IMR-90 (cell line): ENCODE data around the gene SSBP3. TPM values are rescaled to one million over a fixed set of nuclear protein-coding genes. Genes with fewer than 3 reads are reported as not detected.
A peak's percentile ranks its signal among the peaks of the same experiment; 100 is the strongest.

Experiments
- ATAC-seq: fragments of 200-7000 bp; cut with Tn5 transposase; 2 replicates; pipeline ENCODE4 v1.9.1; 2020; ENCODE audit warnings: low read depth, mild to moderate bottlenecking, moderate library complexity
- BruUV-seq: library from RNA; stranded (reverse); fragments of 400-500 nt; replicated peaks from 2 replicates; lab custom pipeline; 2021; lab: Mats Ljungman, UMichigan
- CTCF ChIA-PET: fragments of 300-600 bp; formaldehyde crosslinking; extraction: SDS; loops from one replicate; lab custom pipeline; 2021; ENCODE audit warnings: antibody characterized with exemption; lab: Yijun Ruan, JAX
- POLR2A ChIA-PET: fragments of 300-600 bp; sonication (Branson Sonifier 250); formaldehyde crosslinking; loops from one replicate; lab custom pipeline; 2022; ENCODE audit warnings: antibody characterized with exemption; ENCODE audit not compliant: unreplicated experiment; lab: Charles Lee
- DNase-seq: peaks from one replicate; pipeline ENCODE4 v3.0.0; 2013
- H2AFZ ChIP-seq: replicated peaks from 2 replicates; pipeline ENCODE3; 2013; ENCODE audit warnings: low read length, mild to moderate bottlenecking; ENCODE audit not compliant: poor library complexity
- H2AK5ac ChIP-seq: 2 replicates; pipeline ENCODE4 v1.6.1; 2013; ENCODE audit warnings: low read depth, low read length, inconsistent platforms
- H2AK9ac ChIP-seq: replicated peaks from 2 replicates; pipeline ENCODE3; 2013; ENCODE audit warnings: mild to moderate bottlenecking, low read depth, low read length, moderate library complexity; ENCODE audit not compliant: poor library complexity
- H2BK120ac ChIP-seq: 2 replicates; pipeline ENCODE4 v1.6.1; 2013; ENCODE audit warnings: low read depth, low read length, inconsistent platforms
- H2BK15ac ChIP-seq: 3 replicates; pipeline ENCODE4 v1.6.1; 2013; ENCODE audit warnings: low read depth, low read length, inconsistent platforms
- H2BK20ac ChIP-seq: 2 replicates; pipeline ENCODE4 v1.6.1; 2013; ENCODE audit warnings: low read depth, mild to moderate bottlenecking, inconsistent platforms, low read length, moderate library complexity
- H2BK5ac ChIP-seq: 2 replicates; pipeline ENCODE4 v1.6.1; 2013; ENCODE audit warnings: mild to moderate bottlenecking, low read depth, low read length, inconsistent platforms; ENCODE audit not compliant: poor library complexity, severe bottlenecking
- H3K14ac ChIP-seq: replicated peaks from 2 replicates; pipeline ENCODE4 v1.6.1; 2013; ENCODE audit warnings: low read depth, low read length, inconsistent platforms
- H3K18ac ChIP-seq: 2 replicates; pipeline ENCODE4 v1.6.1; 2013; ENCODE audit warnings: low read depth, low read length, control low read depth
- H3K23ac ChIP-seq: 2 replicates; pipeline ENCODE4 v1.6.1; 2013; ENCODE audit warnings: low read depth, low read length, inconsistent platforms
- H3K27ac ChIP-seq: 2 replicates; pipeline ENCODE4 v1.5.1; 2013; ENCODE audit warnings: mild to moderate bottlenecking, control low read depth, low read length; ENCODE audit not compliant: insufficient read depth
- H3K27me3 ChIP-seq: 2 replicates; pipeline ENCODE4 v1.6.1; 2013; ENCODE audit warnings: low read length; ENCODE audit not compliant: control insufficient read depth, insufficient read depth
- H3K36me3 ChIP-seq: 2 replicates; pipeline ENCODE4 v1.6.1; 2013; ENCODE audit warnings: low read length, mixed read lengths; ENCODE audit not compliant: control insufficient read depth, insufficient read depth
- H3K4ac ChIP-seq: 2 replicates; pipeline ENCODE4 v1.6.1; 2013; ENCODE audit warnings: low read depth, low read length, inconsistent platforms
- H3K4me1 ChIP-seq: 2 replicates; pipeline ENCODE4 v1.6.1; 2013; ENCODE audit warnings: low read length, mixed read lengths; ENCODE audit not compliant: control insufficient read depth, insufficient read depth
- H3K4me2 ChIP-seq: 2 replicates; pipeline ENCODE4 v1.6.1; 2013; ENCODE audit warnings: low read depth, mild to moderate bottlenecking, control low read depth, low read length, moderate library complexity
- H3K4me3 ChIP-seq: 2 replicates; pipeline ENCODE4 v1.5.1; 2013; ENCODE audit warnings: low read depth, mild to moderate bottlenecking, control low read depth, low read length, moderate library complexity; ENCODE audit not compliant: insufficient read depth
- H3K56ac ChIP-seq: 2 replicates; pipeline ENCODE4 v1.6.1; 2013; ENCODE audit warnings: low read length, inconsistent platforms; ENCODE audit not compliant: insufficient read depth; ENCODE audit errors: extremely low read depth
- H3K79me1 ChIP-seq, 2 experiments: 2 replicates each; pipeline ENCODE4 v1.6.1; 2013; ENCODE audit warnings: low read length in 2 of 2, inconsistent platforms in 1 of 2, low read depth in 1 of 2
- H3K9ac ChIP-seq: 2 replicates; pipeline ENCODE4 v1.6.1; 2013; ENCODE audit warnings: low read depth, low read length, control low read depth
- H3K9me1 ChIP-seq: 2 replicates; pipeline ENCODE4 v1.6.1; 2013; ENCODE audit warnings: low read length, inconsistent platforms; ENCODE audit not compliant: insufficient read depth
- H3K9me3 ChIP-seq: 2 replicates; pipeline ENCODE4 v1.6.1; 2013; ENCODE audit warnings: low read length; ENCODE audit not compliant: control insufficient read depth, insufficient read depth
- H4K20me1 ChIP-seq: 2 replicates; pipeline ENCODE4 v1.6.1; 2013; ENCODE audit warnings: low read length, inconsistent platforms; ENCODE audit not compliant: insufficient read depth
- H4K5ac ChIP-seq: 2 replicates; pipeline ENCODE4 v1.6.1; 2013; ENCODE audit warnings: mild to moderate bottlenecking, low read depth, low read length, control low read depth
- H4K8ac ChIP-seq, 2 experiments: 2 replicates each; pipeline ENCODE4 v1.6.1; 2013; ENCODE audit warnings: low read depth in 2 of 2, low read length in 2 of 2, control low read depth in 1 of 2, inconsistent platforms in 1 of 2
- H4K91ac ChIP-seq: 2 replicates; pipeline ENCODE4 v1.6.1; 2013; ENCODE audit warnings: low read depth, low read length, inconsistent platforms; ENCODE audit not compliant: insufficient read depth
- BHLHE40 ChIP-seq: fragments of 150-350 bp; IDR thresholded peaks from 2 replicates; pipeline ENCODE4 v1.6.1; 2016; ENCODE audit warnings: mild to moderate bottlenecking, low read depth, low read length
- CEBPB ChIP-seq: IDR thresholded peaks from 2 replicates; pipeline ENCODE4 v1.6.1; 2012; ENCODE audit warnings: low read depth, low read length, improper control_type of control experiment
- NFE2L2 ChIP-seq: fragments of 150-350 bp; IDR thresholded peaks from 2 replicates; pipeline ENCODE4 v1.6.1; 2016; ENCODE audit warnings: low read depth, mild to moderate bottlenecking, low read length
- POLR2A ChIP-seq: IDR thresholded peaks from 2 replicates; pipeline ENCODE4 v1.6.1; 2012; ENCODE audit warnings: mild to moderate bottlenecking, low read depth, low read length
- RAD21 ChIP-seq: IDR thresholded peaks from 2 replicates; pipeline ENCODE4 v1.6.1; 2012; ENCODE audit warnings: low read length, improper control_type of control experiment
- RFX5 ChIP-seq: IDR thresholded peaks from 2 replicates; pipeline ENCODE4 v1.8.0; 2012; ENCODE audit warnings: low read depth, mild to moderate bottlenecking, low read length, moderate library complexity
- WGBS, 2 experiments: methylation state at CpG; one replicate each; pipeline versions ENCODE4 v1.1.5 to v1.1.7; 2013; ENCODE audit warnings: missing lambda C conversion rate in 2 of 2; ENCODE audit not compliant: insufficient read length in 1 of 2; ENCODE audit errors: extremely low coverage in 2 of 2; 5-methylcytosine and 5-hydroxymethylcytosine counted together
- dilution Hi-C: fragments of 300-500 bp; cut with HindIII; formaldehyde crosslinking; loops from one replicate; pipeline ENCODE4 v1.14.3; 2018; ENCODE audit warnings: low sequenced_read_pairs; ENCODE audit not compliant: unreplicated experiment
- in situ Hi-C: fragments of 300-500 bp; cut with MboI; formaldehyde crosslinking; loops from 3 replicates; pipeline ENCODE4 v1.14.3; 2019; ENCODE audit warnings: low sequenced_read_pairs, inconsistent platforms, mixed read lengths
- intact Hi-C: fragments of 100-400 bp; cut with micrococcal nuclease; formaldehyde crosslinking; loops from 2 replicates; pipeline ENCODE4 v1.10.0; 2022
- polyA plus RNA-seq, 3 experiments: library from polyadenylated mRNA; depleted of rRNA; stranded (reverse); fragments of >200 nt; gene quantifications; 2 replicates each; pipeline ENCODE4 v1.2.3, GENCODE V29; 2012; ENCODE audit warnings: low replicate concordance in 1 of 3
- total RNA-seq: library from RNA; depleted of rRNA; stranded (reverse); fragments of >200 nt; gene quantifications from 2 replicates; pipeline ENCODE4 v1.2.3, GENCODE V29; 2012

The SSBP3 gene
- total and polyA plus RNA-seq, 2 of the 4 experiments (the other 2 are of a cell fraction), result 10.9 to 39.6 TPM

DNA sequence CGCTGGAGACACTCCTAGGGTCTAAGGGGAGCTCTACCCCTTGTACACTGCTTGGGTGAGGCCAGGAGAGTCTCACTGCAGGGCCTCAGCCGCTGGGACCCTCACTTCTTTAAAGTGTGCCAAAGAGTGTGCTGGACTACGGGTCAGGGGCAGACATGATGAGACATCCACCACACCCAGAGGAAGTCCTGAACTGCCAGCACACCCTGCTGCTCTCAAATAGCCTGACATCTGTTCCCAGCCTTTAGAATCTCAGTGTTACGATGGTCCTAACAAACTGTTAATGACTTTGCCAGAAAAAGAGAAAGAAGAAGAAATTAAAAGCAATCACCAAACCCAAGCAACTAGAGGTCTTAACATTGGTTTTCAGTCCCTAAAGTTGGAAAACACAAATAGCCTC, 157.2 kb downstream of the SSBP3 start:
- Histone ChIP-seq H3K79me1 (peaks cover 16 to 28% of the 10 kb centered on the region in 2 experiments; a peak in 3 of 4 replicates), H2AK5ac (no peak overlapping the region; the same call in 1 of the 2 replicates), H3K27me3 (no peaks in the 10 kb centered on the region), H3K4me2 (no peak overlapping the region), H2BK5ac (no peak overlapping the region), H3K4me1 (peaks cover 13% of the 10 kb centered on the region), H2AFZ (peak overlapping the region; percentile 46), H4K8ac (no peak overlapping the region), H3K9me3 (no peaks in the 10 kb centered on the region), H2AK9ac (no peak overlapping the region), H4K5ac (no peak overlapping the region), H3K4ac (peak overlapping the region; percentile 29; the same call in 1 of the 2 replicates), H3K23ac (0 out of 2 replicates have a peak overlapping the region, but pooled peaks have one; percentile 15), H2BK15ac (no peak overlapping the region), H3K9me1 (peaks cover 20% of the 10 kb centered on the region), H3K18ac (no peak overlapping the region), H3K14ac (no peak overlapping the region; the same call in 1 of the 2 replicates), H3K9ac (no peak overlapping the region), H3K56ac (no peak overlapping the region), H2BK20ac (no peak overlapping the region), H3K4me3 (no peak overlapping the region), H2BK120ac (no peak overlapping the region), H3K36me3 (peaks cover 49% of the 10 kb centered on the region), H4K91ac (no peak overlapping the region), H4K20me1 (peaks cover 9% of the 10 kb centered on the region; the same call in 1 of the 2 replicates), H3K27ac (no peak overlapping the region)
- intact Hi-C loops (no loop called here), in situ Hi-C loops (no loop called here), dilution Hi-C loops (no loop called here)
- no peak for ATAC-seq
- no peak for TF ChIP-seq RAD21
- TF ChIP-seq NFE2L2, result no peak
- no peak for TF ChIP-seq RFX5
- no peak for TF ChIP-seq POLR2A
- no peak for TF ChIP-seq BHLHE40
- TF ChIP-seq CEBPB, result no peak
- POLR2A ChIA-PET, result no interaction called here
- BruUV-seq, result no TSS peak
- CTCF ChIA-PET, result no interaction called here
- no peak for DNase-seq
- WGBS, 2 experiments, result 100% methylated on average over 1 of the region's 4 CpGs; no CpG with 5 or more reads in 1 of the 2 experiments
